ENCODE results near the gene PLEKHD1. TPM values are rescaled to one million over a fixed set of nuclear protein-coding genes. Genes with fewer than 3 reads are reported as not detected.

The PLEKHD1 gene
- total RNA-seq, 1 experiment from 2014 or later = 0.65 TPM

- Histone ChIP-seq H3K27me3 (ENCODE audit: insufficient read depth, low read depth) (no peaks in the 10 kb centered on the region), H3K4me1 (replicated peaks; ENCODE audit: insufficient read depth) (no peaks in the 10 kb centered on the region), H3K36me3 (ENCODE audit: low read depth) (no peaks in the 10 kb centered on the region), H2AFZ (no peak overlapping the region), H3K4me3 (no peak overlapping the region), H3K9me2 (ENCODE audit: insufficient read depth) (no peaks in the 10 kb centered on the region), H4K20me1 (ENCODE audit: insufficient read depth) (no peaks in the 10 kb centered on the region), H3K9me3 (ENCODE audit: insufficient read depth, low read depth) (no peaks in the 10 kb centered on the region), H3K27ac (no peak overlapping the region), H3K79me2 (ENCODE audit: low read depth) (no peaks in the 10 kb centered on the region), H3K4me2 (no peak overlapping the region), H3F3A (ENCODE audit: insufficient read depth, low read depth) (peaks cover 5% of the 10 kb centered on the region; the same call in 1 of the 2 replicates)
- ChIA-PET CTCF (interaction anchor here (0.6 kb wide), 1 partner anchor 335 kb away, joined by 7 read pairs; no protein-coding TSS in a partner anchor), POLR2A (ENCODE audit: unreplicated experiment) (no interaction called here)
- DNase-seq = no peak
- intact Hi-C loops (cut with micrococcal nuclease; ENCODE audit: unreplicated experiment) = loop anchor here (5.0 kb wide), 1 partner anchor 602 kb away; no protein-coding TSS in a partner anchor
- TF ChIP-seq CTCF (conservative IDR thresholded peaks at IDR 0.05) (no peak), EZH2 (IDR thresholded peaks at IDR 0.05; ENCODE audit: low read depth) (no peak)
- no TSS peak for BruUV-seq (replicated peaks)
Measured at GRCh38 chr14:69464379-69464778, 20.1 kb upstream of the PLEKHD1 start.

- no peaks in the 10 kb centered on the region for H3K9me2 ChIP-seq (ENCODE audit: insufficient read depth)
- TF ChIP-seq EZH2 (IDR thresholded peaks at IDR 0.05; ENCODE audit: low read depth) (no peak), CTCF (conservative IDR thresholded peaks at IDR 0.05) (no peak)
- no TSS peak for BruUV-seq (replicated peaks)
- no peaks in the 10 kb centered on the region for H3K27me3 ChIP-seq (ENCODE audit: insufficient read depth, low read depth)
- intact Hi-C loops (cut with micrococcal nuclease; ENCODE audit: unreplicated experiment) = loop anchor here (5.0 kb wide), 1 partner anchor 603 kb away; no protein-coding TSS in a partner anchor
- H3K4me2 ChIP-seq = no peak overlapping the region
- no peaks in the 10 kb centered on the region for H3K4me1 ChIP-seq (replicated peaks; ENCODE audit: insufficient read depth)
- no peak overlapping the region for H2AFZ ChIP-seq
- no peak overlapping the region for H3K27ac ChIP-seq
- H3K36me3 ChIP-seq (ENCODE audit: low read depth) = no peaks in the 10 kb centered on the region
- ChIA-PET POLR2A (ENCODE audit: unreplicated experiment) (no interaction called here), CTCF (no interaction called here)
- H4K20me1 ChIP-seq (ENCODE audit: insufficient read depth) = no peaks in the 10 kb centered on the region
- DNase-seq = no peak
- H3K4me3 ChIP-seq = no peak overlapping the region
- H3F3A ChIP-seq (ENCODE audit: insufficient read depth, low read depth) = 0 out of 2 replicates have a peak, but pooled peaks cover under 1% of the 10 kb centered on the region
- no peaks in the 10 kb centered on the region for H3K79me2 ChIP-seq (ENCODE audit: low read depth)
- H3K9me3 ChIP-seq (ENCODE audit: insufficient read depth, low read depth) = no peaks in the 10 kb centered on the region
Measured at GRCh38 chr14:69464829-69465228, 19.7 kb upstream of the PLEKHD1 start.

- H3K4me3 ChIP-seq = no peak overlapping the region
- TF ChIP-seq EZH2 (IDR thresholded peaks at IDR 0.05; ENCODE audit: low read depth) (no peak), CTCF (conservative IDR thresholded peaks at IDR 0.05) (no peak)
- H3K9me2 ChIP-seq (ENCODE audit: insufficient read depth) = no peaks in the 10 kb centered on the region
- no peaks in the 10 kb centered on the region for H3K27me3 ChIP-seq (ENCODE audit: insufficient read depth, low read depth)
- no peak overlapping the region for H3K27ac ChIP-seq
- intact Hi-C loops (cut with micrococcal nuclease; ENCODE audit: unreplicated experiment) = no loop called here
- CTCF ChIA-PET = no interaction called here
- peaks cover 16% of the 10 kb centered on the region for H3K4me1 ChIP-seq (replicated peaks; ENCODE audit: insufficient read depth)
- POLR2A ChIA-PET (ENCODE audit: unreplicated experiment) = interaction anchor here (0.6 kb wide), 1 partner anchor 63 kb away, joined by 4 read pairs; no protein-coding TSS in a partner anchor
- no peaks in the 10 kb centered on the region for H3K79me2 ChIP-seq (ENCODE audit: low read depth)
- no peaks in the 10 kb centered on the region for H3K36me3 ChIP-seq (ENCODE audit: low read depth)
- H3K4me2 ChIP-seq = no peak overlapping the region
- no peaks in the 10 kb centered on the region for H3K9me3 ChIP-seq (ENCODE audit: insufficient read depth, low read depth)
- H4K20me1 ChIP-seq (ENCODE audit: insufficient read depth) = no peaks in the 10 kb centered on the region; the same call in 1 of the 2 replicates
- peaks cover 18% of the 10 kb centered on the region; the same call in 1 of the 2 replicates for H3F3A ChIP-seq (ENCODE audit: insufficient read depth, low read depth)
- DNase-seq = no peak
- no TSS peak for BruUV-seq (replicated peaks)
- H2AFZ ChIP-seq = no peak overlapping the region
Measured at GRCh38 chr14:69468949-69469348, 15.6 kb upstream of the PLEKHD1 start.

Data from PC-9 (cell line).